Activated naive CD4-positive, alpha-beta T cell treated with anti-CD3 and anti-CD28 coated beads, Interleukin-2, amount 10 ng/mL, durations not matched to agents 5 hours and 36 hours (primary cell): Measurements from ENCODE around the gene DNAJC21. TPM values are rescaled to one million over a fixed set of nuclear protein-coding genes. Genes with fewer than 3 reads are reported as not detected.

Experiments used
- total RNA-seq, 2 experiments: library from RNA; stranded (reverse); gene quantifications; one replicate each; pipeline ENCODE4 v1.2.3, GENCODE V29; 2021

The DNAJC21 gene
- 10 to 100 TPM; 54.4 to 55.4 TPM for total RNA-seq

GRCh38 chr5:34929134-34929719 lies at the start of gene DNAJC21:
DNAJC21 (plus strand) TSS chr5:34929559; CDS start chr5:34929820, 261 bp downstream.

GRCh38 chr5:34915139-34915855 lies 14.1 kb upstream of the DNAJC21 start, which contains the start of the genes BRIX1 and RAD1:
BRIX1 (plus strand) TSS chr5:34915711; CDS start chr5:34915739, 28 bp downstream.
RAD1 (minus strand) TSS chr5:34915504; CDS start chr5:34914892, 612 bp downstream.

Other genes starting within 250 kb of the DNAJC21 start
- not detected for gene TTC23L, start 90.4 kb upstream of the DNAJC21 start, total RNA-seq
- 10 to 100 TPM; 23.6 to 23.9 TPM for gene RAD1, start 14.1 kb upstream of the DNAJC21 start, total RNA-seq
- 10 to 100 TPM; 26.4 to 26.8 TPM for gene BRIX1, start 13.8 kb upstream of the DNAJC21 start, total RNA-seq
- not detected for gene AGXT2, start 118.4 kb downstream of the DNAJC21 start, total RNA-seq